ENCODE data around the gene SHISA3. TPM values are rescaled to one million over a fixed set of nuclear protein-coding genes. Genes with fewer than 3 reads are reported as not detected.
A peak's percentile ranks its signal among the peaks of the same experiment; 100 is the strongest.

SHISA3 gene
- total and polyA plus RNA-seq, 2 of the 13 experiments (the other 11 are each of a cell fraction or from before 2014, with no cell fraction given), result not detected

- no peaks in the 10 kb centered on the region for H3K4me1 ChIP-seq (ENCODE audit: insufficient read depth, low read length)
- H3K9me3 ChIP-seq (ENCODE audit: low read length), result no peaks in the 10 kb centered on the region
- CTCF ChIA-PET (ENCODE audit: low intra/inter-chr PET ratio, low total read pairs), result no interaction called here
- no peak overlapping the region for H2AFZ ChIP-seq (ENCODE audit: low read length)
- H3K4me3 ChIP-seq (replicated peaks in 1 of 3; ENCODE audit: insufficient read depth in 1 of 3, low read depth in 2 of 3, low read length in 3 of 3), result no peak overlapping the region
- no peaks in the 10 kb centered on the region for H3K36me3 ChIP-seq (replicated peaks in 1 of 2; ENCODE audit: control insufficient read depth in 1 of 2, insufficient read depth in 2 of 2, low read length in 2 of 2)
- in situ Hi-C loops (cut with HindIII; ENCODE audit: extremely low pct_ligation_motif_present, low pct_unique_long_range_greater_than_20kb) (no loop called here), intact Hi-C loops (cut with micrococcal nuclease; ENCODE audit: unreplicated experiment) (no loop called here)
- no peaks in the 10 kb centered on the region for H4K20me1 ChIP-seq (ENCODE audit: insufficient read depth, low read length)
- no peak overlapping the region for H3K27ac ChIP-seq (ENCODE audit: extremely low read length, insufficient read depth, low read length)
- FAIRE-seq, result no peak
- H3K4me2 ChIP-seq (ENCODE audit: low read depth, low read length), result no peak overlapping the region
- POLR2A ChIA-PET, result no interaction called here
- BruUV-seq (replicated peaks), result no TSS peak
- no peak for DNase-seq (ENCODE audit: low spot score)
- WGBS (ENCODE audit: low lambda C conversion rate), result 2% methylated on average over 3 of the region's 3 CpGs
- ATAC-seq, result no peak
- TF ChIP-seq GTF3A (CRISPR knock-in tag; conservative IDR thresholded peaks at IDR 0.05), result no peak
- peak; percentile 97 for TF ChIP-seq ATF7 (IDR thresholded peaks at IDR 0.05)
- TF ChIP-seq ATF7 (CRISPR knock-in tag; IDR thresholded peaks at IDR 0.05), result no peak
- peak; percentile 93 for TF ChIP-seq CREB1 (IDR thresholded peaks at IDR 0.05)
- TF ChIP-seq CREB1 (CRISPR knock-in tag; IDR thresholded peaks at IDR 0.05), result no peak
- no peaks in the 10 kb centered on the region for H3K79me2 ChIP-seq (ENCODE audit: insufficient read depth, low read length)
- H3K27me3 ChIP-seq (ENCODE audit: control insufficient read depth in 1 of 2, insufficient read depth in 2 of 2, low read length in 2 of 2), result no peaks in the 10 kb centered on the region
- H3K9ac ChIP-seq (ENCODE audit: insufficient read depth, low read depth, low read length), result no peak overlapping the region
Measured at GRCh38 chr4:42363614-42364013, 33.7 kb upstream of the SHISA3 start.

GRCh38 chr4:42364266-42365053 is 32.8 kb upstream of the SHISA3 start:
- ChIA-PET CTCF (ENCODE audit: low intra/inter-chr PET ratio, low total read pairs) (no interaction called here), POLR2A (no interaction called here)
- peak overlapping the region; percentile 15 for H2AFZ ChIP-seq (ENCODE audit: low read length)
- BruUV-seq (replicated peaks), result no TSS peak
- H3K27ac ChIP-seq (ENCODE audit: extremely low read length, insufficient read depth, low read length), result no peak overlapping the region
- no peaks in the 10 kb centered on the region for H3K4me1 ChIP-seq (ENCODE audit: insufficient read depth, low read length)
- H3K9ac ChIP-seq (ENCODE audit: insufficient read depth, low read depth, low read length), result no peak overlapping the region
- DNase-seq (ENCODE audit: low spot score) (no peak), FAIRE-seq (no peak), ATAC-seq (no peak)
- H3K79me2 ChIP-seq (ENCODE audit: insufficient read depth, low read length), result no peaks in the 10 kb centered on the region
- in situ Hi-C loops (cut with HindIII; ENCODE audit: extremely low pct_ligation_motif_present, low pct_unique_long_range_greater_than_20kb) (no loop called here), intact Hi-C loops (cut with micrococcal nuclease; ENCODE audit: unreplicated experiment) (no loop called here)
- H3K27me3 ChIP-seq (ENCODE audit: control insufficient read depth in 1 of 2, insufficient read depth in 2 of 2, low read length in 2 of 2), result no peaks in the 10 kb centered on the region
- H3K9me3 ChIP-seq (ENCODE audit: low read length), result no peaks in the 10 kb centered on the region
- no peaks in the 10 kb centered on the region for H4K20me1 ChIP-seq (ENCODE audit: insufficient read depth, low read length)
- no peak overlapping the region for H3K4me2 ChIP-seq (ENCODE audit: low read depth, low read length)
- no peak overlapping the region for H3K4me3 ChIP-seq (replicated peaks in 1 of 3; ENCODE audit: insufficient read depth in 1 of 3, low read depth in 2 of 3, low read length in 3 of 3)
- TF ChIP-seq IKZF4 (CRISPR knock-in tag; IDR thresholded peaks at IDR 0.05; ENCODE audit: borderline replicate concordance, low read depth, not compliant biosample characterization), result no peak
- TF ChIP-seq ONECUT2 (CRISPR knock-in tag; IDR thresholded peaks at IDR 0.05), result no peak
- no peak for TF ChIP-seq ZNF790 (CRISPR knock-in tag; IDR thresholded peaks at IDR 0.05; ENCODE audit: borderline replicate concordance)
- H3K36me3 ChIP-seq (replicated peaks in 1 of 2; ENCODE audit: control insufficient read depth in 1 of 2, insufficient read depth in 2 of 2, low read length in 2 of 2), result no peaks in the 10 kb centered on the region

Data from HepG2 (cell line).